Right lobe of liver (tissue), 4 donors: ENCODE measurements around the gene FSD2.

Experiments used
- CTCF ChIP-seq, 4 donors: fragments of 200-600 bp in 3 of 4; fragments of 450-650 bp in 1 of 4; IDR thresholded peaks; one replicate each; pipeline versions ENCODE4 v1.5.1 to v1.8.0; 2016 to 2022; ENCODE audit warnings: antibody characterized with exemption in 4 of 4, mild to moderate bottlenecking in 2 of 4
- POLR2A ChIP-seq: fragments of 450-650 bp; IDR thresholded peaks from one replicate; pipeline ENCODE4 v1.6.1; 2017; ENCODE audit warnings: antibody characterized with exemption, mild to moderate bottlenecking
- donor health status: DM: no; HTN: no; CAD: no.
- donor health status: DM: no; HTN: no; CAD: no.
- donor health status: DM: no; HTN: yes; CAD: no.

- TF ChIP-seq CTCF (IDR thresholded peaks at IDR 0.05) (no peak), POLR2A (no peak)
Measured at GRCh38 chr15:82793737-82794136, 12.1 kb downstream of the FSD2 start.
